A549 (cell line): ENCODE results near the gene MUC2.

ENCODE experiments used
- CTCF ChIP-seq: fragments of >200 bp; sonication (Bioruptor Twin); formaldehyde crosslinking; IDR thresholded peaks from 3 replicates; pipeline ENCODE4 v1.5.1; 2016
- EHMT2 ChIP-seq: fragments of 200-600 bp; sonication (generic); IDR thresholded peaks from 2 replicates; pipeline ENCODE4 v1.6.1; 2016; ENCODE audit warnings: antibody characterized with exemption, low read depth, mild to moderate bottlenecking, moderate library complexity
- EP300 ChIP-seq, 2 experiments: fragments of >200 bp; sonication (Bioruptor Twin); formaldehyde crosslinking; IDR thresholded peaks; 2 replicates in 1 of 2; 3 replicates in 1 of 2; pipeline ENCODE4 v1.6.1; 2016 to 2017
- JUN ChIP-seq, 2 experiments: fragments of >200 bp; sonication (Bioruptor Twin); formaldehyde crosslinking; IDR thresholded peaks; 2 replicates in 1 of 2; 3 replicates in 1 of 2; pipeline ENCODE4 v1.6.1; 2016 to 2017
- MAFK ChIP-seq: fragments of 450-650 bp; IDR thresholded peaks from 2 replicates; pipeline ENCODE4 v1.6.1; 2014; ENCODE audit not compliant: partially characterized antibody
- PBX3 ChIP-seq: IDR thresholded peaks from 2 replicates; pipeline ENCODE4 v1.6.1; 2012
- POLR2A ChIP-seq: IDR thresholded peaks from 2 replicates; pipeline ENCODE4 v1.6.1; 2012; ENCODE audit warnings: mild to moderate bottlenecking, low read length
- TF ChIP-seq, protein P1 (sequence below): fragments of 150-350 bp; IDR thresholded peaks from 2 replicates; pipeline ENCODE4 v1.6.1; 2014; ENCODE audit warnings: low read depth, mild to moderate bottlenecking, low read length

- TF ChIP-seq EHMT2 (no peak), JUN (IDR thresholded peaks at IDR 0.05) (no peak), CTCF (no peak), POLR2A (no peak), PBX3 (no peak), EP300 (IDR thresholded peaks at IDR 0.05) (no peak), MAFK (no peak)
- TF ChIP-seq, protein P1, sequence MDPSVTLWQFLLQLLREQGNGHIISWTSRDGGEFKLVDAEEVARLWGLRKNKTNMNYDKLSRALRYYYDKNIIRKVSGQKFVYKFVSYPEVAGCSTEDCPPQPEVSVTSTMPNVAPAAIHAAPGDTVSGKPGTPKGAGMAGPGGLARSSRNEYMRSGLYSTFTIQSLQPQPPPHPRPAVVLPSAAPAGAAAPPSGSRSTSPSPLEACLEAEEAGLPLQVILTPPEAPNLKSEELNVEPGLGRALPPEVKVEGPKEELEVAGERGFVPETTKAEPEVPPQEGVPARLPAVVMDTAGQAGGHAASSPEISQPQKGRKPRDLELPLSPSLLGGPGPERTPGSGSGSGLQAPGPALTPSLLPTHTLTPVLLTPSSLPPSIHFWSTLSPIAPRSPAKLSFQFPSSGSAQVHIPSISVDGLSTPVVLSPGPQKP: no peak
Measured at GRCh38 chr11:1031121-1031899, 43.4 kb upstream of the MUC2 start.
